ENCODE measurements around the gene FOXL3.

DNA sequence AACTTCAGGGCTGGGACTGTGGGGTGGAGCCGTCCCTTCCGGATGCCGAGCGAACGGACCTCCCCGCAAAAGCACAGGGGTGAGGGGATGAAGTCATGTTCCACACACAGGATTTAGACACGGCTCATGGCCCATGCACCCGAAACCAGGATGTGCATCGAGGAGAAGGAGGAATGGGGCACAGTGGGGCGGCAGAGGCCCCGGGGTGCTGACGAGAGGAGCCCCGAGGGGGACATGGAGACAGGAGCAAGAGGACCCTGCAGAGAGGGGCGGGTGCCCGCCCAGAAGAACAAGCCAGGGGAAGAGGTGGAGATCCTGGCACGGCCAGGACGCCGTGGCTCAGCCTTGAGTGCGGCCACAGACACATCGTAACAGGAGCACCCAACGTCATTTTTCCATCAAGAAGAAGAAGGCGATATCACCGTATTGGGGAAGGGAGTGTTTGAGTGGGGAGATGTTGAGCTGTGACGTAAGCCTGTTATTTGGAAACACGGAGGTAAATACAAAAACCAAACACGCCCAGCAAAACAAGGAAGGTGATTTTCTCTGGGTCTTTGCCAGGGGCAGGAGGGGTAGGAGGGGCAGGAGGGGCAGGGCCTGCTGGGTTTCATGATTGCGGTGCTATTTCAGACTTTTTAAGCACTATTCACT is 25.3 kb upstream of the FOXL3 start:
- no peak for TF ChIP-seq POLR2A (IDR thresholded peaks at IDR 0.05)
- TF ChIP-seq POLR2AphosphoS5 (IDR thresholded peaks at IDR 0.05), result no peak

Data from breast epithelium (tissue), 3 donors.